Activated CD4-positive, alpha-beta T cell treated with anti-CD3 and anti-CD28 coated beads for 48 hours (primary cell): ENCODE measurements around the gene COBL.

Experiments used
- DNase-seq: peaks from one replicate; pipeline ENCODE4 v3.0.0-alpha.2; 2020

COBL gene

DNA sequence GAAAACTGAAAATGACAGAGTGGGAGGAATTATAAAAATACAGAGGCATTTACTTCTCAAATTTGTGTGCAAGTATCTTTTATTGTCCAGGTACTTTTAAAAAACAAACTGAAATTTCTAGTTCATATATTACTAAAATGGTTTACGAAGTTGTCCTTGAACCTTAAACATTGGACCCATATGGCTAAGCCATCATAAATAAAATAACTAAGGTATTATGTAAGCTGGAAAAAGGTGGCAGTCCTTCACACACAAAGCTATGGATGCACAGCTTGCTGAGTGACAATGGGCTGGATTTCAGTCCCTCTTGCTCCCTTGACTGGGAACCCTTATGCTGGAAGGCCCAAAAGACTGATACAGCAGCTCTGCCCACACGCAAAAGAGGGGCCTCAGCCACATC, 66.1 kb downstream of the COBL start:
- no peak for DNase-seq

DNA sequence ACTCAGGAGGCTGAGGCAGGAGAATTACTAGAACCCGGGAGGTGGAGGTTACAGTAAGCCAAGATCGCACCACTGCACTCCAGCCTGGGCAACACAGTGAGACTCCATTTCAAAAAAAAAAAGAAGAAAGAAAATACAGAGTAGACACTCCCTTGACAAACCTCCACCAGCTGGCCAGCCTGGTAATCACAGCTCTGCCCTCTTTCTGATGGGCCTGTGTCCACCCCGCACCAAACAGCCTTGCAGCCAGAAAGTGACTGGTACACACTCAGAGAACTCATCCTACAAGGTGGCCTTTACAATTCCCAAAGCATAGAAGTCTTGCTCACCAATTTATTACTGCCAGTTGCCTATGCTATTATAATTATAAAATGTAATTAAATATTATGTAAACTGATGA, 66.6 kb downstream of the COBL start:
- no peak for DNase-seq

DNA sequence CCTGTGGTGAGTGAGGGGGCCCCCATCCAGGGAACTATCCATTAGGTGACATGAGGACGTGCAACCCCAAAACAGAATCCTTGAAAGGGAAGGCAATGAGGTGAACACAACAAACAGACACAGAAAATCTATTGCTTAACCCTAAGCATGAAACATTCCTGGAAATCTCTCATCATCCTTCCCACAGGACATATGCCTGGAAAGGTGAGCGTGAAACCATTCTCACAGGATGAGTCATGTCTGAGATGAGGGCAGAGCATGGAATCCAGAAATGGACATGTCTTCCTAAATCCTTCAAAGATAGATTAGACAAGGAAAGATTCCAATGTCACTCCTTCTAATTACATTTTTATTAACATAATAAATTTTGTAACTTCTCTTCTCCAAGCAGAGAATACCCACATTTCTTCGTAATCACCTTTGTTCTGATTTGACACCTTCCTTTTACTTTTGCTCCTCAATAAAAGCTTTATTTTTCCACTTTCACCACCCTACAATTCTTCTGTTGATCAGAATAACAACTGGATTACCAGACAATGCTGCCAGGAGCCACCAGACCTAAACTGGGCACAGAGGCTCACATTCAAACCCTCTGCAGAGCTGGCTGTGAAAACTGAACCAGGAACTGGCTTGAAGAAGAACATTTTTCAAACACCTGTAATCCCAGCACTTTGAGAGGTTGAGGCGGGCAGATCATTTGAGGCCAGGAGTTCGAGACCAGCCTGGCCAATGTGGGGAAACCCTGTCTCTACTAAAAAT, 67.2 kb downstream of the COBL start:
- no peak for DNase-seq

DNA sequence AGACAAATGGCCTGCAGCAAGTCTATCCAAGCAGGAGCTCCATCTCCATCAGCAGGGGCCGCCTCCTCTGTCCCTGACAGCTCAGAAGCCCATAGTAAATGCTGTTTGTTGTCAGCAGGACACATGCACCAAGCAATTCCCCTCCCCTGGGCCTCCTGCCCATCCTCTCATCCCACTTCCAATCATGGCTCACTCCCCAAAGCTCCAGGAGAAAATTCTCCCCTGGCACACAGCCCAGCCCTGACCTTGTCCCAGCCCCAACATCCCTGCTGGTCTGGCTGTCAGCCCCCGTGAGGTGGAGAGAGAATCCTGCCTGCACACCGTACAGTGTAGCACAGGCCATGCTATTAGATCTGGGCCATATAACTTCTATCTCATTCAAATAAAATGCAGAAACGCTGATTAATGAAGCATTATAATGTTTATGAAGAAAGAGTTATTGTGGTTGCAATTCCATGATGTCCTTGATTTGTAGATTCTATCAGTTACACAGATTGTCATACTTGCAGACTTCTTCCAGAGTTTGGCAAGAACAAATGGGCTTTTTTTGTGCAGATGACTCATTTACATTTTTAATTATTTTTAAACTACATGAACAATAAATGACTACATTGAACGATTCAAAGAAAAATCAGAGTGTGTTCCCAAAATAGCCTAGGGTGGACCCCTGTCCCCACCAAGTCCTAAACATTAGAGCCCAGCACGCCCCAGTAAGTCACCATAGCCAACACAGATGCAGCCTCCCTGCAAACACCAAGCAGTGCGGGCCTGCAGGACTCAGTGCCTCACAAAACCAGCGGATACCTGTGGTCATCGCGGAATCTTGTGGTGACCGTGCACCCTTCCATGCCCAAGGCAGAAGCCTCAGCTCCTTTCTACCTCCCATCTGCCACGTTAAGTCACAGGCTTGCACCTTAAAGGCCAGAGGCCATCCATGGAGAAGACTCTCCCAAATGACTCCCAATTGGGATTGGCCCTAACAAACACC, 70.1 kb downstream of the COBL start:
- DNase-seq, result no peak

DNA sequence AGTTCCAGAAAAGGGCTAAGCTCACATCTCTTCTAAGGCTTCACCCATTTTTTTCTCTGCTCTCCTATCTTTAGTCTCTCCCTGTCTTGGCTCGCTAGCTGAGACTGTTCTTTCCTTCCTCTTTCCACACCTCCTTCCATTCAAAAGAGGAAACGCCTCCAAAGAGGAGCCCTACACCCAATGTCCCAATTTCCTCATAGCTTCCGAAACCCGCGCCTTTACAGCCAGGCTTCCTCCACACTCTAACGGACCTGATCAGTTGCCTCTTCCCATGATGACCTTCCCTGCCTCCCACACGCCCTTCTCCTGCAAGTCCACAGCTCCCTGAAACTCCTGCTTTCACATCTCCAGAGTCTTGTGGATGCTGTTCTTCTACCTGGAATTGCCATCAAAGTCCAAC, 71.7 kb downstream of the COBL start:
- DNase-seq, result no peak

DNA sequence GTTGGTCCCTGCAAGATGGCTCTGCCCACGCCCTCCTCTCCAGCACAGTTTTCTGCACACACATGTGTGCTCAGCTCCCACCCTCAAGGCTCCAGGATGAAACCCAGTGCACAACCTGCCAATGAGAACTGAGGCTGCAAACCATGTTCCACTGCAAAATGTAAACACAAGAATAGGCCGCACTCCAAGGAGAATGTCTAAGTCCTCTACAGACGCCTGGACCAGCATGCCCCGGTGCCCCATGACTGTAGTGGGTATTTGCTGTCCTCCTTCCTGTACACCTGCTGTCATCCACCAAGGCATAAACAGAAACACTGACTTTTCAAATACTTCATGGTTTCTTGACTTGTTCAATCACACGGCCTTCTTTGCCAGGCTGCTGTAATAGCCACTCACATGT, 72.6 kb downstream of the COBL start:
- no peak for DNase-seq

DNA sequence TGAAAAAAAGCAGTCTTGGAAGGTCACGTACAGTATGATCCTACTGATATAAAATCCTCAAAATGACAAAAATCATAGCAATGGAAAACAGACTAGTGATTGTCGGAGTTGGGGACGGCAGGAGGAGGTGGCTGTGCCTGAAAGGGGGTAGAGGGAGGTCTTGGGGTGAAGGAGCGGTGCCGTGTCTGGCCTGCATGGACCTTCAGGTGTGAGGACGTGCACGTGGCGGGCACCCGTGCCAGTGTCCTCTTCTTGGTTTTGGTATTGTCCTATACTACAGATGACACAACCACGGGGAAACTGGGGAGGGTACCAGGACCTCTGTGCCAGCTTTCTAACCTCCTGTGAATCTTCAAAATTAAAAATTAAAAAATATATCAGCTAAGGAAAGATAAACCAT, 73.0 kb downstream of the COBL start:
- DNase-seq, result no peak

DNA sequence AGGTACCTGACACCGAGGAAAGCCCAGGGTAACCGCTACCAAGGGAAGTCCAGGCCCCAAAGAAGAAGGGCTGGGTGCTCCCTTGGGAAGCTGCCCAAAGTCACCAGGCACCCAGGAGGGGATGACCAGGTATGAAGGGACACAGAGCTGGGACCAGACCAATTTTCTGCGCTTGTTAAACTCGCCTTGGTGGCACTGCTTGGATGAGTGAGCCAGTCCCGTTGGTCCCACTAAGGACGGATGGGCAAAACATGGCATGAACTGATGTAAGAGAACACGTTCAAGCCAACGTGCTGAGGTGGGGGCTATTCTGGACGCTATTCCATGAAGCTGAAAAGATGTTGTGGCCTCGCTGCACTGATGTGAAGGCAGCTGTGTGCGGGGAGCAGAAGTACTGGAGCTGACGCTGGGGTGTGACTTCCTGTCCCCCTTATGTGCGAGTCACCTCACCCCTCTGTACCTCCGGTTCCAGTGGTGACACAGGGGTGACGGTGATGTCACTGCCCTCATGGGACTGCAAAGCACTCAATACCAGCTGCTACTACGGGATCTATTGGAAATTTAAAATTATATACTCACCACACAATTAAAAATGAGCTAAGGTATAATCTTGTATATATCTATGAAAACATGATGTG, 73.6 kb downstream of the COBL start:
- DNase-seq, result no peak

DNA sequence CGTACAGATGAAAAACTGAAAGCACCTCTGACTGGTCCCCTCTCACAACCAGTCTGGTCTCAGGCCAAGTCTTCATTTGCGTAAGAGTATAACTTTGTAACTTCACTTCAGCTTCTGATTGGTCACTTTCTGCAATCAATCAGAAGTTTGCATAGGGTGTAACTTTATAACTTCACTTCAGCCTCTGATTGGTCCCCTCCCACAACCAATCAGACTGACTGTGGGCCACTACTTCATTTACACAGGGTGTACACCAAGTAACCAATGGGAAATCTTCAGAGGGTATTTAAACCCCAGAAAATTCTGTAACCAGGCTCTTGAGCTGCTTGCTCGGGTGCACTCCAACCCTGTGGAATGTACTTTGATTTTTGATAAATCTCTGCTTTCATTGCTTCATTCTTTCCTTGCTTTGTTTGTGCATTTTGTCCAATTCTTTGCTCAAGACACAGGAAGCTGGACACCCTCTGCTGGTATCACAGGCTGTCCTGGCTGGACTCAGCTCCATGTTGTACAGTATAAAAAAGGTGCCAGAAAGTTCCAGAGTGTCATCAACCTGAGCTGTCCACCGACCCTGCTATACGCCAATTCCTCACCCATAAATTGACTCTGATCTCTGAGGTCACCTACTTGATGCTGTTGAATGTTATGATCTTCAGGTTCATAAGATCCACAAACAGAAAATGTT, 74.5 kb downstream of the COBL start:
- DNase-seq, result no peak

DNA sequence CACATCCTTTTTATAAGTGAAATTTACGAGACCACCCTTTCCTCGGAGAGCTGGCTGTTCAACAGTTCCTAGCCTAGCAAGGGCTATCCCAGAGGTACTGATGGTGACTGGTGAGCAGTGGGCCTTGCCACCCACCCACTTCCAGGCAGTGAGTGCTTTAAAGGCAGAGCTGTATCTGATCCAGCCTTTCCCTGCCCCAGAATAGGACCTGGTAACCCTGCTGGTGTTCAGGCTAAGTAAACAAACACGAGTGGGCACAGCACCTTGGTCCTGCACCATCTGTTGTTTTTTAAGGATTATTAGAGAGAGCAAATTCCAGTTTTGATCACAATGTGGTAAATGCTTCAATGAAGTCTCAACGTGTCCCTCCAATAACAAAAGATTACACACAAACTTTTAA, 75.7 kb downstream of the COBL start:
- no peak for DNase-seq

DNA sequence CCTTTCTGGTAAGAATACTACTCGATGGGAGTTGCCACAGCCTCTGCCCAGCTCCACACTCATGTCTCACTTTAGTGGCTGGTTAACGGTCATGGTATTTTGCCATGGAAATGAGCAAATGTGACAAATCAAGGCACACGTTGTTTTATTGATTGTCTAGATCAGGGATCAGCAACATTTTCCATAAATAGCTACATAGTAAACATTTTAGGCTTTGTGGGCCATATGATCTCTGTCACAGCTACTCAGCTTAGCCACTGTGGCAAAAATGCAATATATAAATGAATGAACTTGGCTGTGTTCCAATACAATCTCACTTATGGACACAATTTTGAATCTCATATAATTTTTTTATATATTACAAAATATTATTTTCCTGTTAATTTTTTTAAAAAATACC, 76.9 kb downstream of the COBL start:
- DNase-seq, result no peak

DNA sequence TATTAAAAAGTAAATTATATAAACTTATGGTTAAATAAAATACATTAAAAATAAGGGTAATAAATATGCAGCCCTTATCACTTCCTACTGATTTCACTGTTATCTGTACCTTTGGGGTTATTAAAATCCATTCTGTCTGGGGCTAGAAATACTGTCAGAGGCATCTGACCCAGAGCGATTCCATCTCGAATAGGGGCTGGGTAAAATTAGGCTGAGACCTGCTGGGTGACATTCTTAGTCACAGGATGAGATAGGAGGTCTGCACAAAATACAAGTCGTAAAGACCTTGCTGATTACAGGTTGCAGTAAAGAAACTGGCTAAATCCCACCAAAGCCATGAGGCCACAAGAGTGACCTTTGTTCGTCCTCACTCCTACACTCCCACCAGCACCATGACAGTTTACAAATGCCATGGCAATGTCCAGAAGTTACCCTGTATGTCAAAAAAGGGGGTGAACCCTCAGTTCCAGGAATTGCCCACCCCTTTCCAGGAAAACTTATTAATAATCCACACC, 77.6 kb downstream of the COBL start:
- no peak for DNase-seq

DNA sequence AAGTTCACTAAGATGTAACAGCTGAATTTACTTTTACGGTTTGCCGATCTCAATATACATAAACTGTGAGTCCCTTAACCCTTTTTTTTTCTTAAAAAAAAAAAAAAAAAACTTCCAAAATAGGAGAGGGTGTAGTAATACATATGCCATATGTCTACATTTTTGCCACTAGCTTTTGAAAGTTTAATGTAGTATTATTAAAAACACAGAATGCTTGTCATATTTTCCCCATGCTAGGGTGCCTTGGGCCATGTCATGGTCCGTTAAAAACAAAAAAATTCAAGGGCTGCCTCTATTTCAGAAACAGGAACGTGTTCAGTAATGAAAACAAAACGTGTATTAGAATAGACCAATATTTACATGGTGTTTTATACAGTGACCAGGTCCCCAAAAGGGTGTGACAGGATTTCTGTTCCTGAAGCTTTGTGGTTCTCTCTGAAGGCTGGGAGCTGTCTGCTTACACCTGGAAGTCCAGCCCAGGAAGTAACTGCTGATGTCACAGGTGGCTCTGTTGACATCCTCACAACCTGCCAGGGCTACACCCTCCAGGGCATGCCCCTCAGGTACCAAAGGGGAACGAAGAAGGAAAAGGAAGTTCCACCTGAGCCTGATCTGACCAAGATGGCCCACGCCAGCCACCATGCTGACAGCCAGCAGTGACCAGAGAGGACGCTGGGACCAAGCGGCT, 79.0 kb downstream of the COBL start:
- no peak for DNase-seq

DNA sequence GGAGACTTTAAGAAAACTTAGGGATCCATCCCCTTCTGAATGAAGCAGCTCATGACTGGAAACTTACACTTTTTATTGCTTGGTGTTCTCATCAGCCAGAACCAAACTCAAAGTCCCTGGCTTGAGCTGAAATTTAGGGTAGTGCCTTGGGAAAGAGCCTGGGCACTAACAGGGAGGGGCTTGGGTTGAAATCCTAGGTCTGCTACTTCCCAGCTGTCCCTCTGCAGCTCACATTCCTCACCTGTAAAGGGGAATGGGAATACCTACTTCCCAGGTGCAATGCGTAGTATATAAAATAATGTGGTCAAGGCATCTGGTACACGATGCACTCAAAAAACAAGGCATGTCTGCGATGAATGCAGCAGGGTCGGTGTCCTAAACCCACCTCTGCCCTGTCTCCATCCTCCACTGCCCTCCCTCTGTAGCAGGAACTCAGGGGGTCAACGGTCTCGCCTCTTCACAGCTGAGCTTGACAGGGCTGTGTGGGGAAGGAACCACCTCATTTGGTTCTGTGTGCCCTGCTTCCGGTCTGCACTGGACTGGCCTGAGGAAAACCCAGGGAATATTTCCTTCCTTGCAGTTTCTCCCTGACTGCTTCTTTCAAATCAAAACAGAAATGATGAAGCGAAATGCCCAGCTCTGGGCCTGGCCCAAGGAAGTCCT, 80.0 kb downstream of the COBL start:
- DNase-seq, result no peak

DNA sequence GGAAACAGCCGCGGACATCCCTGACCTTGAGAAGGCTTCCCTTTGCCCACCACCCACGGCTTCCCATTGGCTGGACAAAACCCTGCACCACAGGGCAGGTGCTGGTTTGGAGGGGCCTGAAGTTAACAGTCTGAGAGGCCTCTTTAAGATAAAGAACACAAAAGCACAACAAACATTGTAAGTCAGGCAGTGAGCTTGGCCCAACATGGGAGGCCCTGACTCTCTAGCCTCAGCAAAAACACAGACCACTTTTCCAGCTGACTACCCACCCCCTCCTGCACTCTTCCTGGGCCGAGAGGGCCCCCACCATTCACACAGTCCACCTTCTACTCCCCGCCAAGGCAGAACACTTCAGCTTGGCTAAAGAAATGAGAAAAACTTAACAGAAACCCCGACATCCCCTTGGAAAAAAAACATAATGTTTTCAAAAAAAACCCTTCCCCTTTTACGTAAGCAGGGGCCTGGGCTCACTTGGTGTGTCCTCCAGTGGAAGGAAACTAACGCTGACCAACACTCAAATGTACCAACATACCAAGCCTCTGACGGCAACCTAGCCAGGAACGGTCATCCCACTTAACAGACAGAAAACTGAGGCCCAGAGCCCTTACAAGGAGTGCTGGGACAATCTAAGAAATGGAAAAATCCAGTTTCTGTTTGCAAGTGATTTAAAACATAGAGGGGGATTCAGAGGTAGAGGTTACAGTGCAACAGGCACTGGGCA, 80.9 kb downstream of the COBL start:
- DNase-seq, result no peak

DNA sequence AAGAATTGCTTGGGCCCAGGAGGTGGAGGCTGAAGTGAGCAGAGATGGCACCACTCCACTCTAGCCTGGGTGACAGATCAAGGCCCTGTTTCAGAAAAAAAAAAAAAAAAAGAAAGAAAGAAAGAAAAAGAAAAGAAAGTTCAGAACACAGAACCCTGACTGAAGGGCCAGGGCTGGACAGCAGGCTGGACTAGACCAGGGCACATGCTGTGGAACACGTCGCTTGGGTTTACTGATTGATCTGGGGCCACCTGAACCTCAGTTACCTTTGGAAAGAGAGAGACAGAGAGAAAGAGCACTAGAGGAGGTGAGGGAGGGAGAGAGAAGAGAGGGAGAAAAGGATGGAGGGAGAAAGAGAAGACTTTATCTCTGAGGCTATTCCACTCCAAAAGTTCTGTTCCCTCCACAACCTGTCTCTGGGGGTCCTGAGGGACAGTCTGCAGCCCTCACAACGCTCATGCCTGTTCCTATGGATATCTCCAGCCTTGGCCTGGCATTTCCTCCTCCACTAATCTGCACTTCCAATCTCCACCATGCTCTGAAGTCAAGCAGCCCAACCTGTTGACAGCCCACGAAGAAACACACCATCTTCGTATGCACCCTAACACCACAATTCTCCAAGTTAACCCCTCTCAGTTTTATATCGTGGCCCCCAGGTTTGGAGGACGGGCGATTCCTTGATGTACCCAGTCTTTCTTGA, 81.8 kb downstream of the COBL start:
- no peak for DNase-seq

DNA sequence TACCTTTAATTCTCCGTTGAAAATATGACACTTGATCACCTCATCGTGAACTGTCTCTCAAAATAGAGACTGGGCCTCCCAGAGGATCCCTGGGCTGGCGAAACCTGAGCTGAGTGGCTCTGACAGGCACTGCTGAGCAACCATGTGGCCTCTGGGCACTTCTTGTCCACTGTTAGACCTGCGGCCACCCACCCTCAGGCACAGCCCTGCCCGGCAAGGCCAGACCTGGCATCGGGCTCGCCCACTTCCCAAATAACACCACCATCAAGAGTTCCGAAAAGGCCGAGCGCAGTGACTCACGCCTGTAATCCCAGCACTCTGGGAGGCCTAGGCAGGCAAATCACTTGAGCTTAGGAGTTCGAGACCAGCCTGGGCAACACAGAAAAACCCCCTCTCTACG, 82.5 kb downstream of the COBL start:
- DNase-seq, result no peak

DNA sequence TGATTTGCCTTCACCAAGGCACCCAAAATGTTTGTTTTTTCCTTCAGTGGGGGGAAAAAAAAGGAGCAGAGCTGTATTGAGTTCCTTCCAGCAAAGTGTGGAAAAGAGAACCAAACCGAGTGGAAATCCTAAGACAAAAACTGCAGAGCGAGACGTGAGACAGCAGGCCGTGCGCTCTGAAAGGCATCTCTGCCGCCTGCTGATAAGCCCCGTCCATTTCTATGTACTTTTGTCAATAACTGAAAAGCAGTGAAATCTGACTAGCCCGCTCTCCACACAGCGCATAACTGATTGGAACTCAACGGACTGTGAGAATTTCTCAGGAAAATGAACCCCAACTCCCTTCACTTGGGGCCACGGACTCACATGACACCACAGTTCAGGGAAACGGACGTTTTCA, 83.2 kb downstream of the COBL start:
- no peak for DNase-seq

DNA sequence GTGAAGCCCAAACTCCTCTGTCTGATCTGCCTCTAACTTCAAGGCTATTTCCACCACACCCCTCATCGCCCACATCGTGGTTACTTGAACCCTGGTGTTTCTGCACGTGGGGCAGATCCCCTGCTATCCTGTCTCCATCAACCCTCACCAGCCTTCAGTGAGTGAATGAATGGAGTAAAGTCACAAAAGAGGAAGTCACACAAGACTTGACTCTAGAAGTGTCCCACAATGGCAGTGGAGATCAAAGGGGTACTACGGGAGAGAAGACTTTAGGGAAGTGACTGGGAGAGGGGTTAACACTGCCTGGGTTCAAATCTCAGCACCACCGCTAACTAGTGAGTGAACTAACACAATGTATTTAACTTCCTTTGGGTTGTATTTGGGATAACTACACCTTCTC, 85.9 kb downstream of the COBL start:
- no peak for DNase-seq

DNA sequence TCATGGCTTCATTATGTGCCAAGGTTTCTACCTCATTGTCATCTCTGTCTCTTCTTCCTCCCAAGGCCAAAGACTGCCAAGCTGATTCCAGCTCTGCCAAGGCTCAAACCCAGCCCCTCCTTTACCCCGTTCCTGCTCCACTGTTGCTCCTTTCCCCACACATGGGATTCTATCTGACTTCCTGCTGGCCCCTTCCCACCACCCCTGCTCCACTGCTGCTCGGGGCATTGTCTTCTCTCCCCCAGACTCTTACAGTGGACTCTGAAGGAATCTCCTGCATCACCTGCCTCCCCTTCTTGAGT, 86.3 kb downstream of the COBL start:
- DNase-seq, result no peak
